HCT116 (cell line): Measurements from ENCODE around the gene CCND1. TPM values are rescaled to one million over a fixed set of nuclear protein-coding genes. Genes with fewer than 3 reads are reported as not detected.

Experiments
- ATAC-seq: fragments of 200-7000 bp; cut with Tn5 transposase; 2 replicates; pipeline ENCODE4 v1.9.1; 2020; ENCODE audit warnings: mild to moderate bottlenecking, moderate library complexity
- BruUV-seq: library from RNA; stranded (reverse); fragments of 400-500 nt; replicated peaks from 2 replicates; lab custom pipeline; 2021; lab: Mats Ljungman, UMichigan
- CTCF ChIA-PET: fragments of 300-600 bp; sonication (Branson Sonifier 250); formaldehyde crosslinking; loops from one replicate; lab custom pipeline; 2021; ENCODE audit warnings: antibody characterized with exemption; lab: Charles Lee
- POLR2A ChIA-PET: fragments of 300-600, 350-600 bp; sonication (Branson Sonifier 250); formaldehyde crosslinking; loops from one replicate; lab custom pipeline; 2021; ENCODE audit warnings: antibody characterized with exemption; lab: Charles Lee
- RAD21 ChIA-PET, 2 experiments: fragments of 300-600 bp; sonication (Branson Sonifier 250); formaldehyde crosslinking; loops; one replicate each; lab custom pipeline; 2023; ENCODE audit warnings: low total read pairs in 2 of 2; ENCODE audit not compliant: uncharacterized antibody in 2 of 2, unreplicated experiment in 2 of 2, low non-redundant PET in 1 of 2; lab: Charles Lee
- DNase-seq: peaks from one replicate; pipeline ENCODE4 v3.0.0-alpha.2; 2010; ENCODE audit warnings: low read depth, low spot score
- H2AFZ ChIP-seq: fragments of 200-600 bp; shearing (Covaris generic), sonication (generic); 2 replicates; pipeline ENCODE4 v1.6.1; 2017; ENCODE audit warnings: low read depth, mixed run types, mixed read lengths, antibody characterized with exemption, low read length; ENCODE audit not compliant: poor library complexity, severe bottlenecking
- H3K27ac ChIP-seq: 2 replicates; pipeline ENCODE4 v1.5.1; 2012; ENCODE audit warnings: low read depth, low read length
- H3K27me3 ChIP-seq: fragments of 200-600 bp; sonication (generic); 2 replicates; pipeline ENCODE4 v1.6.1; 2016; ENCODE audit warnings: mixed run types, low read length, mixed read lengths; ENCODE audit not compliant: insufficient read depth
- H3K36me3 ChIP-seq, 2 experiments: fragments of 200-500 bp in 1 of 2; fragments of 200-600 bp in 1 of 2; sonication (Bioruptor generic) in 1 of 2; sonication (generic) in 1 of 2; 2 replicates each; pipeline versions ENCODE4 v1.5.1 to v1.6.1; 2014 to 2016; ENCODE audit warnings: low read length in 2 of 2, inconsistent platforms in 1 of 2, mixed read lengths in 1 of 2, mixed run types in 1 of 2; ENCODE audit not compliant: insufficient read depth in 2 of 2, control insufficient read depth in 1 of 2
- H3K4me1 ChIP-seq, 2 experiments: fragments of 200-600 bp in 1 of 2; sonication (generic) in 1 of 2; 2 replicates each; pipeline versions ENCODE4 v1.5.1 to v1.6.1; 2012 to 2017; ENCODE audit warnings: low read length in 2 of 2, inconsistent platforms in 1 of 2, mild to moderate bottlenecking in 1 of 2, mixed read lengths in 1 of 2, mixed run types in 1 of 2, moderate library complexity in 1 of 2; ENCODE audit not compliant: insufficient read depth in 2 of 2, control insufficient read depth in 1 of 2
- H3K4me2 ChIP-seq: fragments of 200-600 bp; sonication (generic); 2 replicates; pipeline ENCODE4 v1.6.1; 2017; ENCODE audit warnings: mixed run types, low read length, mixed read lengths
- H3K4me3 ChIP-seq, 2 experiments: fragments of 200-600 bp in 1 of 2; sonication (generic) in 1 of 2; replicated peaks in 1 of 2; 2 replicates each; pipeline ENCODE4 v1.5.1; 2011 to 2016; ENCODE audit warnings: low read length in 2 of 2, control low read depth in 1 of 2, low read depth in 1 of 2, mild to moderate bottlenecking in 1 of 2, mixed read lengths in 1 of 2, mixed run types in 1 of 2
- H3K79me2 ChIP-seq: fragments of 200-600 bp; sonication (generic); 2 replicates; pipeline ENCODE4 v1.6.1; 2017; ENCODE audit warnings: mild to moderate bottlenecking, mixed run types, low read length, moderate library complexity, mixed read lengths; ENCODE audit not compliant: insufficient read depth
- H3K9ac ChIP-seq: fragments of 200-600 bp; sonication (generic); 2 replicates; pipeline ENCODE4 v1.6.1; 2016; ENCODE audit warnings: low read length, mixed read lengths
- H3K9me2 ChIP-seq: fragments of 200-600 bp; sonication (generic), shearing (Covaris generic); 2 replicates; pipeline ENCODE4 v1.6.1; 2017; ENCODE audit warnings: mixed run types, mild to moderate bottlenecking, moderate library complexity; ENCODE audit not compliant: insufficient read depth
- H3K9me3 ChIP-seq, 2 experiments: fragments of 200-500 bp in 1 of 2; fragments of 200-600 bp in 1 of 2; sonication (Bioruptor generic) in 1 of 2; sonication (generic) in 1 of 2; 2 replicates each; pipeline ENCODE4 v1.6.1; 2014 to 2017; ENCODE audit warnings: low read length in 2 of 2, mixed read lengths in 2 of 2, inconsistent platforms in 1 of 2, low read depth in 1 of 2, mild to moderate bottlenecking in 1 of 2, mixed run types in 1 of 2, moderate library complexity in 1 of 2; ENCODE audit not compliant: control insufficient read depth in 1 of 2, insufficient read depth in 1 of 2
- H4K20me1 ChIP-seq: fragments of 200-600 bp; sonication (generic), shearing (Covaris generic); 2 replicates; pipeline ENCODE4 v1.6.1; 2017; ENCODE audit warnings: mixed run types, mild to moderate bottlenecking, moderate library complexity; ENCODE audit not compliant: insufficient read depth
- ATF3 ChIP-seq: IDR thresholded peaks from 2 replicates; pipeline ENCODE4 v1.6.1; 2012
- CBX3 ChIP-seq: IDR thresholded peaks from 2 replicates; pipeline ENCODE4 v1.6.1; 2012; ENCODE audit warnings: low read depth
- CEBPB ChIP-seq: IDR thresholded peaks from 2 replicates; pipeline ENCODE4 v1.6.1; 2012; ENCODE audit warnings: low read depth
- EGR1 ChIP-seq: IDR thresholded peaks from 2 replicates; pipeline ENCODE4 v1.6.1; 2012; ENCODE audit warnings: low read depth
- ELF1 ChIP-seq: IDR thresholded peaks from 2 replicates; pipeline ENCODE4 v1.6.1; 2012; ENCODE audit warnings: low read depth, borderline replicate concordance
- EZH2 ChIP-seq: fragments of 200-600 bp; sonication (generic); IDR thresholded peaks from 2 replicates; pipeline ENCODE4 v1.6.1; 2017; ENCODE audit warnings: antibody characterized with exemption, mixed run types
- FOSL1 ChIP-seq: IDR thresholded peaks from 2 replicates; pipeline ENCODE4 v1.6.1; 2012; ENCODE audit warnings: low read depth
- JUND ChIP-seq: IDR thresholded peaks from 2 replicates; pipeline ENCODE4 v1.6.1; 2012
- POLR2A ChIP-seq: IDR thresholded peaks from 2 replicates; pipeline ENCODE4 v1.7.0; 2011; ENCODE audit warnings: borderline replicate concordance; ENCODE audit not compliant: insufficient read depth, insufficient read length; ENCODE audit errors: extremely low read depth
- POLR2AphosphoS5 ChIP-seq: IDR thresholded peaks from 2 replicates; pipeline ENCODE4 v1.6.1; 2011; ENCODE audit warnings: mild to moderate bottlenecking, low read depth, low read length, moderate library complexity
- RAD21 ChIP-seq: IDR thresholded peaks from 2 replicates; pipeline ENCODE4 v1.6.1; 2012; ENCODE audit warnings: low read depth, mild to moderate bottlenecking
- SIN3A ChIP-seq: IDR thresholded peaks from 2 replicates; pipeline ENCODE4 v1.6.1; 2012; ENCODE audit warnings: low read depth
- SRF ChIP-seq: IDR thresholded peaks from 2 replicates; pipeline ENCODE4 v1.6.1; 2012; ENCODE audit warnings: low read depth
- TCF7L2 ChIP-seq: IDR thresholded peaks from 2 replicates; pipeline ENCODE4 v1.7.0; 2011; ENCODE audit warnings: borderline replicate concordance, inconsistent platforms; ENCODE audit not compliant: insufficient read depth, insufficient read length; ENCODE audit errors: extremely low read depth
- ZBTB33 ChIP-seq: IDR thresholded peaks from 2 replicates; pipeline ENCODE4 v1.6.1; 2011; ENCODE audit warnings: mild to moderate bottlenecking, low read length, moderate library complexity; ENCODE audit not compliant: insufficient replicate concordance; ENCODE audit errors: extremely low read depth
- ZFX ChIP-seq: fragments of 450-650 bp; IDR thresholded peaks from 2 replicates; pipeline ENCODE4 v1.6.1; 2017
- ZNF274 ChIP-seq: fragments of 200-500 bp; sonication (Bioruptor generic); IDR thresholded peaks from 2 replicates; pipeline ENCODE4 v1.6.1; 2014; ENCODE audit warnings: mild to moderate bottlenecking, low read depth, low read length, inconsistent platforms
- intact Hi-C: fragments of 100-400 bp; cut with micrococcal nuclease; formaldehyde crosslinking; loops from 2 replicates; pipeline ENCODE4 v1.10.0; 2022
- total RNA-seq: library from RNA; stranded (reverse); gene quantifications from one replicate; pipeline ENCODE4 v1.2.1, GENCODE V29; 2021; ENCODE audit not compliant: unreplicated experiment
- TF ChIP-seq, protein P1 (sequence below): IDR thresholded peaks from 2 replicates; pipeline ENCODE4 v1.6.1; 2012; ENCODE audit warnings: low read depth

Gene CCND1
- total RNA-seq, 1 experiment from 2014 or later = 601 TPM

DNA sequence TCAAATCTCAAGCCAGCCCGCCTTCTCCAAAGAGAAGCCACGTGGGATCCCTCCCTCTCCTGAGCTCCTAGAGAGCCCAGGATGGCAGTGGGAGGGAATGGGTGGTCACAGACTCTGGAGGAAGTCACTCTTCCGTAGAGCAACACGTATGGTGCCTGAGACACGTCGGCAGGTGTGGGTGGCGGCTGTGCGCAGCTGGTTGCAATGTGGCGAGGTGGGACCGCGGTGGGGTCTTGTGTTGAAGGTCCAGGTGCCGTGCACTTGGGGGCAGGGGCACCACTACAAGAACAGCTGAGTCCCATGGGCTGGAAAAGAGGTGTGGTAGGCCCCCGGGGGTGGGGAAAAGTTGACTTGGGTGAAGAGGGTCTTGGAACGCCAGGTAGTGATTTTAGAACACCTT is 13.4 kb upstream of the CCND1 start:
- POLR2A ChIA-PET = no interaction called here

More for the DNA sequence above, 13.4 kb upstream of the CCND1 start:
- H4K20me1 ChIP-seq = no peaks in the 10 kb centered on the region
- BruUV-seq = no TSS peak
- no peaks in the 10 kb centered on the region for H3K4me1 ChIP-seq
- no peak overlapping the region for H3K4me3 ChIP-seq
- TF ChIP-seq ZBTB33 (no peak), ELF1 (no peak), ZNF274 (no peak), TCF7L2 (no peak), ATF3 (no peak), FOSL1 (no peak), CEBPB (no peak), EZH2 (no peak), EGR1 (no peak), CBX3 (no peak), JUND (no peak), RAD21 (no peak), ZFX (no peak), POLR2A (no peak), POLR2AphosphoS5 (no peak), SRF (no peak), SIN3A (no peak)
- TF ChIP-seq, protein P1, sequence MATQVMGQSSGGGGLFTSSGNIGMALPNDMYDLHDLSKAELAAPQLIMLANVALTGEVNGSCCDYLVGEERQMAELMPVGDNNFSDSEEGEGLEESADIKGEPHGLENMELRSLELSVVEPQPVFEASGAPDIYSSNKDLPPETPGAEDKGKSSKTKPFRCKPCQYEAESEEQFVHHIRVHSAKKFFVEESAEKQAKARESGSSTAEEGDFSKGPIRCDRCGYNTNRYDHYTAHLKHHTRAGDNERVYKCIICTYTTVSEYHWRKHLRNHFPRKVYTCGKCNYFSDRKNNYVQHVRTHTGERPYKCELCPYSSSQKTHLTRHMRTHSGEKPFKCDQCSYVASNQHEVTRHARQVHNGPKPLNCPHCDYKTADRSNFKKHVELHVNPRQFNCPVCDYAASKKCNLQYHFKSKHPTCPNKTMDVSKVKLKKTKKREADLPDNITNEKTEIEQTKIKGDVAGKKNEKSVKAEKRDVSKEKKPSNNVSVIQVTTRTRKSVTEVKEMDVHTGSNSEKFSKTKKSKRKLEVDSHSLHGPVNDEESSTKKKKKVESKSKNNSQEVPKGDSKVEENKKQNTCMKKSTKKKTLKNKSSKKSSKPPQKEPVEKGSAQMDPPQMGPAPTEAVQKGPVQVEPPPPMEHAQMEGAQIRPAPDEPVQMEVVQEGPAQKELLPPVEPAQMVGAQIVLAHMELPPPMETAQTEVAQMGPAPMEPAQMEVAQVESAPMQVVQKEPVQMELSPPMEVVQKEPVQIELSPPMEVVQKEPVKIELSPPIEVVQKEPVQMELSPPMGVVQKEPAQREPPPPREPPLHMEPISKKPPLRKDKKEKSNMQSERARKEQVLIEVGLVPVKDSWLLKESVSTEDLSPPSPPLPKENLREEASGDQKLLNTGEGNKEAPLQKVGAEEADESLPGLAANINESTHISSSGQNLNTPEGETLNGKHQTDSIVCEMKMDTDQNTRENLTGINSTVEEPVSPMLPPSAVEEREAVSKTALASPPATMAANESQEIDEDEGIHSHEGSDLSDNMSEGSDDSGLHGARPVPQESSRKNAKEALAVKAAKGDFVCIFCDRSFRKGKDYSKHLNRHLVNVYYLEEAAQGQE = no peak
- H2AFZ ChIP-seq = no peak overlapping the region
- no peaks in the 10 kb centered on the region for H3K27me3 ChIP-seq
- H3K9me3 ChIP-seq = no peaks in the 10 kb centered on the region
- intact Hi-C loops = no loop called here
- H3K79me2 ChIP-seq = no peaks in the 10 kb centered on the region
- no peaks in the 10 kb centered on the region for H3K9me2 ChIP-seq
- H3K27ac ChIP-seq = no peak overlapping the region
- DNase-seq = no peak
- no peak overlapping the region for H3K9ac ChIP-seq
- no peaks in the 10 kb centered on the region for H3K36me3 ChIP-seq
- ATAC-seq = no peak
- ChIA-PET CTCF (no interaction called here), RAD21 (no interaction called here)
- no peak overlapping the region for H3K4me2 ChIP-seq
